Measurements from ENCODE around the gene RIN3. TPM values are rescaled to one million over a fixed set of nuclear protein-coding genes. Genes with fewer than 3 reads are reported as not detected.

RIN3 gene
- total and polyA plus RNA-seq, 2 experiments from 2014 or later, result 1.8 to 7.0 TPM

GRCh38 chr14:92486881-92487280 lies 26.7 kb upstream of the RIN3 start:
- H3K36me3 ChIP-seq (ENCODE audit: low read depth), result no peaks in the 10 kb centered on the region
- in situ Hi-C loops (cut with MboI), result no loop called here
- no peak overlapping the region for H3K27ac ChIP-seq
- no peak overlapping the region for H2AFZ ChIP-seq
- no peak for DNase-seq
- H3K27me3 ChIP-seq (replicated peaks; ENCODE audit: insufficient read depth), result no peaks in the 10 kb centered on the region
- WGBS, 2 experiments (ENCODE audit: low coverage in 1 of 2, low lambda C conversion rate in 2 of 2, missing lambda C conversion rate in 2 of 2), result 91 to 94% methylated on average over 4 of the region's 4 CpGs
- no peaks in the 10 kb centered on the region; the same call in 1 of the 2 replicates for H3F3A ChIP-seq (ENCODE audit: insufficient read depth)
- no peaks in the 10 kb centered on the region for H3K9me3 ChIP-seq (ENCODE audit: low read depth)
- no peak overlapping the region for H3K4me2 ChIP-seq (ENCODE audit: unreplicated experiment)
- H3K4me3 ChIP-seq, result no peak overlapping the region
- TF ChIP-seq EZH2phosphoT487 (IDR thresholded peaks at IDR 0.05; ENCODE audit: insufficient read depth, low read depth), result no peak
- no peak for TF ChIP-seq EZH2 (IDR thresholded peaks at IDR 0.05; ENCODE audit: insufficient read depth, poor library complexity, severe bottlenecking)
- H3K9ac ChIP-seq, result no peak overlapping the region
- no peaks in the 10 kb centered on the region for H3K9me2 ChIP-seq (ENCODE audit: insufficient read depth)
- no peaks in the 10 kb centered on the region for H4K20me1 ChIP-seq (ENCODE audit: insufficient read depth)
- H3K4me1 ChIP-seq (ENCODE audit: insufficient read depth), result no peaks in the 10 kb centered on the region
- no peaks in the 10 kb centered on the region for H3K79me2 ChIP-seq (ENCODE audit: insufficient read depth)

- no peaks in the 10 kb centered on the region for H3K9me3 ChIP-seq (ENCODE audit: low read depth)
- no peak overlapping the region for H2AFZ ChIP-seq
- H3F3A ChIP-seq (ENCODE audit: insufficient read depth), result no peaks in the 10 kb centered on the region
- H3K4me3 ChIP-seq, result no peak overlapping the region
- no peaks in the 10 kb centered on the region for H4K20me1 ChIP-seq (ENCODE audit: insufficient read depth)
- H3K9ac ChIP-seq, result no peak overlapping the region
- TF ChIP-seq EZH2phosphoT487 (IDR thresholded peaks at IDR 0.05; ENCODE audit: insufficient read depth, low read depth) (no peak), EZH2 (IDR thresholded peaks at IDR 0.05; ENCODE audit: insufficient read depth, poor library complexity, severe bottlenecking) (no peak)
- no peaks in the 10 kb centered on the region for H3K4me1 ChIP-seq (ENCODE audit: insufficient read depth)
- H3K9me2 ChIP-seq (ENCODE audit: insufficient read depth), result no peaks in the 10 kb centered on the region
- H3K4me2 ChIP-seq (ENCODE audit: unreplicated experiment), result no peak overlapping the region
- H3K79me2 ChIP-seq (ENCODE audit: insufficient read depth), result no peaks in the 10 kb centered on the region
- DNase-seq, result no peak
- no peaks in the 10 kb centered on the region for H3K27me3 ChIP-seq (replicated peaks; ENCODE audit: insufficient read depth)
- 70 to 79% methylated on average over 8 to 10 of the region's 10 CpGs for WGBS, 2 experiments (ENCODE audit: low coverage in 1 of 2, low lambda C conversion rate in 2 of 2, missing lambda C conversion rate in 2 of 2)
- H3K36me3 ChIP-seq (ENCODE audit: low read depth), result no peaks in the 10 kb centered on the region
- H3K27ac ChIP-seq, result no peak overlapping the region
- in situ Hi-C loops (cut with MboI), result no loop called here
Measured at GRCh38 chr14:92487513-92488133, 26.0 kb upstream of the RIN3 start.

GRCh38 chr14:92489394-92490238 lies 24.0 kb upstream of the RIN3 start:
- in situ Hi-C loops (cut with MboI), result no loop called here

GRCh38 chr14:92490239-92490959 lies 23.2 kb upstream of the RIN3 start:
- in situ Hi-C loops (cut with MboI), result no loop called here

More at GRCh38 chr14:92489394-92490238, 24.0 kb upstream of the RIN3 start:
- no peak overlapping the region for H3K4me2 ChIP-seq (ENCODE audit: unreplicated experiment)
- H3K9ac ChIP-seq, result no peak overlapping the region
- H3K4me3 ChIP-seq, result no peak overlapping the region
- no peaks in the 10 kb centered on the region for H3F3A ChIP-seq (ENCODE audit: insufficient read depth)
- H3K36me3 ChIP-seq (ENCODE audit: low read depth), result no peaks in the 10 kb centered on the region
- H3K9me2 ChIP-seq (ENCODE audit: insufficient read depth), result no peaks in the 10 kb centered on the region
- H2AFZ ChIP-seq, result no peak overlapping the region
- H4K20me1 ChIP-seq (ENCODE audit: insufficient read depth), result no peaks in the 10 kb centered on the region
- 88 to 91% methylated on average over 21 of the region's 21 CpGs for WGBS, 2 experiments (ENCODE audit: low coverage in 1 of 2, low lambda C conversion rate in 2 of 2, missing lambda C conversion rate in 2 of 2)
- no peak overlapping the region for H3K27ac ChIP-seq
- H3K79me2 ChIP-seq (ENCODE audit: insufficient read depth), result no peaks in the 10 kb centered on the region
- no peaks in the 10 kb centered on the region for H3K4me1 ChIP-seq (ENCODE audit: insufficient read depth)
- TF ChIP-seq EZH2 (IDR thresholded peaks at IDR 0.05; ENCODE audit: insufficient read depth, poor library complexity, severe bottlenecking) (no peak), EZH2phosphoT487 (IDR thresholded peaks at IDR 0.05; ENCODE audit: insufficient read depth, low read depth) (no peak)
- no peak for DNase-seq
- H3K9me3 ChIP-seq (ENCODE audit: low read depth), result no peaks in the 10 kb centered on the region
- no peaks in the 10 kb centered on the region for H3K27me3 ChIP-seq (replicated peaks; ENCODE audit: insufficient read depth)

More at GRCh38 chr14:92490239-92490959, 23.2 kb upstream of the RIN3 start:
- Histone ChIP-seq H3K27ac (no peak overlapping the region), H3K4me3 (no peak overlapping the region), H4K20me1 (ENCODE audit: insufficient read depth) (no peaks in the 10 kb centered on the region), H3K9me3 (ENCODE audit: low read depth) (no peaks in the 10 kb centered on the region), H3K4me1 (ENCODE audit: insufficient read depth) (no peaks in the 10 kb centered on the region), H3K27me3 (replicated peaks; ENCODE audit: insufficient read depth) (no peaks in the 10 kb centered on the region), H3K4me2 (ENCODE audit: unreplicated experiment) (no peak overlapping the region), H3K79me2 (ENCODE audit: insufficient read depth) (no peaks in the 10 kb centered on the region), H2AFZ (no peak overlapping the region), H3K9ac (no peak overlapping the region), H3K9me2 (ENCODE audit: insufficient read depth) (no peaks in the 10 kb centered on the region), H3F3A (ENCODE audit: insufficient read depth) (no peaks in the 10 kb centered on the region), H3K36me3 (ENCODE audit: low read depth) (no peaks in the 10 kb centered on the region)
- TF ChIP-seq EZH2phosphoT487 (IDR thresholded peaks at IDR 0.05; ENCODE audit: insufficient read depth, low read depth) (no peak), EZH2 (IDR thresholded peaks at IDR 0.05; ENCODE audit: insufficient read depth, poor library complexity, severe bottlenecking) (no peak)
- no peak for DNase-seq
- WGBS, 2 experiments (ENCODE audit: low coverage in 1 of 2, low lambda C conversion rate in 2 of 2, missing lambda C conversion rate in 2 of 2), result 86 to 87% methylated on average over 17 of the region's 17 CpGs
